HG03558 (cell line): ENCODE results near the gene ARPC4.

Experiments
- ATAC-seq: cut with Tn5 transposase; IDR thresholded peaks from one replicate; pipeline ENCODE4 v1.9.1; 2021; ENCODE audit warnings: moderate number of reproducible peaks; ENCODE audit not compliant: unreplicated experiment; ENCODE audit errors: extremely low read depth

The ARPC4 gene

GRCh38 chr3:9792405-9793160 is at the start of gene ARPC4, which contains the start of gene TADA3:
ARPC4 (plus strand) TSS chr3:9793082; CDS start chr3:9793122, 40 bp downstream.
TADA3 (minus strand) TSS chr3:9792473; CDS start chr3:9791466, 1,007 bp downstream.
- peak; percentile 57 for ATAC-seq

GRCh38 chr3:9743548-9743947 is 49.3 kb upstream of the ARPC4 start:
- no peak for ATAC-seq

DNA sequence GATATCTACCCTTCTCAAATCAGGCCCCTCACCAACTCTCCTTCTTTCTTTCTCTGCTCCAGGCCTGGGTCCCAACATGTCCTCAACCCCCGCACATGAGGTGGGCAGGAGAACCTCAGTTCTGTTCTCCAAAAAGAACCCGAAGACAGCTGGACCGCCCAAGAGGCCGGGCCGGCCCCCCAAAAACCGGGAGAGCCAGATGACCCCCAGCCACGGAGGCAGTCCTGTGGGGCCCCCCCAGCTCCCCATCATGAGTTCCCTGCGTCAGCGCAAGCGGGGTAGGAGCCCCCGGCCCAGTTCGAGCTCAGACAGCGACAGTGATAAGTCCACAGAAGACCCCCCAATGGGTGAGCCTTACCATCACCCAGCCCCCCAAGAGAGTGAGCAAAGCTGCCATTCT is 48.7 kb upstream of the ARPC4 start:
- no peak for ATAC-seq

- no peak for ATAC-seq
These were observed 47.4 kb upstream of the ARPC4 start for GRCh38 chr3:9745521-9745920.

DNA sequence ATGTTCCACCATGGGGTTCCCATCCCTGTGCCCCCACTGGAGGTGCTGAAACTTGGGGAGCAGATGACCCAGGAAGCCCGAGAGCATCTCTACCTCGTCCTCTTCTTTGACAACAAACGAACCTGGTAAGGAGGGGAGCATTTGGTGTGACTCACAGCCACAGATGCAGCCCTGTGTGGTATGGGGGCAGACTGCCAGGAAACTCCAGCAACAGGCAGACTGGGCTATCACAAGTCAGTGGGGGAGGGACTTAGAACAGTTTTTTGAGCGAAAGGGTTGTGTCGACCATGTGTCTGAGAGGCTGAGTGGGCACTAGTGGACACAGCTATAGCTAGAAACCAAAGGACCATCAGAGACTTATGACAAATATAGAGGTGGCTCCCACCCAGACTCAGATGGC is 46.6 kb upstream of the ARPC4 start:
- no peak for ATAC-seq

DNA sequence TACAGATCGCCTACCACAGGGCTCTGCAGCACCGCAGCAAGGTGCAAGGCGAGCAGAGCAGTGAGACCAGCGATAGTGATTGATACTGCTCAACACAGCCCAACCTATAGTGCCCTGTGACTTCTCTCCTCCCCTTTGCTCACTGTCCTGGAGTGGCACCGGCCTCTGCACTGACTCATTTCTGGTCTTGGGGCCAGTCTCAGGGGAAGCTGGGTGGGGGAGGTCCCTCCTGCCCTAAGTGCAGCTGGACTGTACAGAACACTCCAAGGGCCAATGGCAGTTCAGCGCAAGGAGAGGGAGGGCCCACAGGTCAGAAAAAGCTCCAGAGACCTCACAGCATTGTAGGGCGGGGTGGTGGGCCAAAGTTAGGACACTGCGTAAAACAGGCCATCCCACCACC is 45.6 kb upstream of the ARPC4 start:
- no peak for ATAC-seq

- no peak for ATAC-seq
These were observed 44.9 kb upstream of the ARPC4 start for GRCh38 chr3:9748031-9748430.

- ATAC-seq = no peak
These were observed 43.6 kb upstream of the ARPC4 start for GRCh38 chr3:9749296-9749644.

DNA sequence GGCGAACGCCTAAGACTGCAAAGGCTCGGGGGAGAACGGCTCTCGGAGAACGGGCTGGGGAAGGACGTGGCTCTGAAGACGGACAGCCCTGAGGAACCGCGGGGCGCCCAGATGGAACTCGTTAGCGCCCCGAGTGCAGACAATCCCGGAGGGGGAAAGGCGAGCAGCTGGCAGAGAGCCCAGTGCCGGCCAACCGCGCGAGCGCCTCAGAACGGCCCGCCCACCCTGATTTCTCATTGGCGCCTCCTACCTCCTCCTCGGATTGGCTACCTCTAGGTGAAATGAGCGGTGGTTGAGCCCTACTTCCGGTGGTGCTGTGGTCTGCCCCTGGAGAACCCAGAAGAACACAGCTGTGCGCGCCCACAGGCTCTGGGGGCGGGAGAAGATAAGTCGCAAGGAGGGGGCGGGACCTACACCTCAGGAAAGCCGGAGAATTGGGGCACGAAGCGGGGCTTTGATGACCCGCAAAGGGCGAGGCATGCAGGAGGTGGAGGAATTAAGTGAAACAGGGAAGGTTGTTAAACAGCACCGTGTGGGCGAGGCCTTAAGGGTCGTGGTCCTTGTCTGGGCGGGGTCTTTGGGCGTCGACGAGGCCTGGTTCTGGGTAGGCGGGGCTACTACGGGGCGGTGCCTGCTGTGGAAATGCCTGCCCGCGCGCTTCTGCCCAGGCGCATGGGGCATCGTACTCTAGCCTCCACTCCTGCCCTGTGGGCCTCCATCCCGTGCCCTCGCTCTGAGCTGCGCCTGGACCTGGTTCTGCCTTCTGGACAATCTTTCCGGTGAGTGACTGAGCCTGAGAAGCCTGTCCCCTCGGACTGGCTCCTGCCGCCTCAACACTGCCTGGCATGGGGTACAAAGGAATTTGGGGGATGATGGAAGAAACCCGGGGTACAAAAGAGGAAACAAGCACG is 43.0 kb upstream of the ARPC4 start, which contains the start of gene OGG1:
OGG1 (plus strand) TSS at position 308 of the 911 bp plus-strand sequence; CDS start at position 643, 335 bp downstream.
- peak; percentile 74 for ATAC-seq

- ATAC-seq = no peak
These were observed 42.1 kb upstream of the ARPC4 start for GRCh38 chr3:9750556-9751411.

GRCh38 chr3:9754678-9755077 is 38.2 kb upstream of the ARPC4 start:
- no peak for ATAC-seq

DNA sequence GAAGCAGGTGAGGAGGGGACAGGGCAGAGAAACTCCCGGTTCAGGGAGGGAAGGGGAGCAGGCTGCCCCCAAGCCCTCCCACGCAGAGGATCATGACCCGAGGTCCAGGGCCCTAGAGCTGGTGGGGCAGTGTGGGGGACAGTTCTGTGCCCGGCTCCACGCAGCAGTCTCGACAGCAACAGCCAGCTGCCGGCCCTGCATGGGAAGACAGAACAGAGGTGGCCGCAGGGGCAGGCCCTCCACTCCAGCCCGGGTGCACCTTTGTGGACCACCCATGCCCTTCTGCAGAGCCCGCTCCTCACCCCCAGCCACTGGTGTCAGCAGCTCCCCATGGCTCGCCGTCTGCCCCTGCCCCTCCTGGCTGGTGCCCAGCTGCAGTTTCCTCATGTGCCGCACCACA is 35.5 kb upstream of the ARPC4 start:
- no peak for ATAC-seq

DNA sequence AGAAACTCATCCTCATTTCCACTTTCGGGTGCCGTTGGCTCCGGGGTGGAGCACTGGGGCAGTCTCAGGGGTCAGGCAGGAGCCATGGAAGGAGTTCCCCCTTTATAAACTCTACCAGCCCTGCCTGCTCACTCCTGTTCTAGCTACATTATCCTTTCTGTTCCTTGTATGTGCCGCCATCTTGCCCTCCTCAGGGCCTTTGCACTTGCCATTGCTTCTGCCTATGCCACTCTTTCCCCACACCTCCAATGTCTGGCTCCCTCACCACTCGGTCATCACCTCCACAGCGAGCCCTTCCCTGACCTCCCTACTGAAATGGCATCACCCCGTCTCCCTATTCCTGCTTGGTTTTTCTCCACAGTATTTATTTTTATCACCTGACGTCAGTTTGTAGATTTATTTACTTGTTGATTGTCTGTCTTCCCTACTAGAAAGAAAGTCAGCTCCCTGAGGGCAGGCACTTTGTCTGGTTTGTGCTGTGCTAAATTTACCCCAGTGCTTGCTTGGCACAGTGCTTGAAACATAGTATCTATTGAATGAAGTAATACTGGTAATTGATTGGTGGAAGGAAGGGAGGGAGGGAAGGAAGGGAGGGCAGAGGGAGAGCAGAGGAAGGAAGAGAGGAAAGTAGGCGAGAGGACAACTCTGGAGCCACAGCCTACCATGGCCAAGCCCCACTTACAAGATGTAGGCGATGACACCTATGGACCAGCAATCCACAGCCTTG is 31.9 kb upstream of the ARPC4 start:
- no peak for ATAC-seq

DNA sequence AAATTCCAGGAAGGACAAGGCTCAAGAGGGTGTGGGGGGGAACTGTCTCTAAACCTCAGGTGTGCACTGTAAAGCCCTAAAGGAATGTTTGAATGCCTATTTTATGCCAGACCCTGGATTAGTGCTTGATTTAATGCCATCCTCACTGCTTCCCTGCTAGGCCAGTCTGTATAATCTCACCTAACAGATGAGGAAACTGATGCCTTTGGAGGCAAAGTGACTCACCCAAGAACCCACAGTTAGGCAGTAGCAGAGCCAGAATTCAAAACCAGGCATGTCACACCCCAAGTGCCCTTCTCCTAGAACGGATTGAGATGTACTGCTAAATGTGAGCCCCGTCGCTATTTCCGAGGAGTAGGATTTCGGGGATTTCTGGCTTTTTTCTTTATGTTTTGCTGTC is 31.0 kb upstream of the ARPC4 start:
- no peak for ATAC-seq

DNA sequence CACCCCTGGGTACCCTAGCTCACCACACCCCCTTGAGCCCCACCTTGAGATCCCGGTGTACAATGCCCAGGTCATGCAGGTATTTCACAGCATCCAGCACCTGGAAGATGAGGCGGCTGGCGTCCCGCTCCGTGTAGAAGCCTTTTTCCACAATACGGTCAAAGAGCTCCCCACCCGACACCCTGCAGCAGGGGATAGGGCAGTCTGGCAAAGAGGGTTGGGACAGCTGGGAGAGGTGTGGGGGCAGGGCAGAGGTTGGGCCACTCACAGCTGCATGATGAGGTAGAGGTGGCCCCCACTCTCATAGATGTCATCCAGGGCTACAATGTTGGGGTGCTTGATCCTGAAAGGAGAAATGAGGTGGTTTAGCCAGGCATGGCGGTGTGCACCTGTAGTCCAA is 30.0 kb upstream of the ARPC4 start:
- no peak for ATAC-seq

- no peak for ATAC-seq
These were observed 27.0 kb upstream of the ARPC4 start for GRCh38 chr3:9765865-9766264.

GRCh38 chr3:9767418-9767817 is 25.5 kb upstream of the ARPC4 start:
- ATAC-seq = no peak

GRCh38 chr3:9768141-9768775 is 24.6 kb upstream of the ARPC4 start:
- ATAC-seq = no peak

DNA sequence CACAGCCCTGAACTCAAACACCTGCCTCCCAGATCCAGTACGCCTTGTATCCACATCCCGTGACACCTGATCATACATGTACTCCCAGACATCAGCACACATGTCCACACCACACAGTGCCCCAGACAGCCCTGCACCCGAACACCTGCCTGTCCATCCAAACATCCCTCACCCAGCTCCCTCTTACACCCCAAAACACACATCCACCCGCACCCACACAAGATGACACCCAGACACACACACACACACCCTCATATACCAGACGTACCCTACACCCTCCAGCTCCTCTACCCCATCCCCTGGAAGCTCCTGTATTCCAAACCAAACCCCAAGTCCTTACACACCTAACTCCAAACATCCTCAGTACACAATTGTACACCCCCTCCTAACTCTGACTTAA is 23.9 kb upstream of the ARPC4 start:
- no peak for ATAC-seq
